DMS 273 (cell line): ENCODE results near the gene THSD4.
A peak's percentile ranks its signal among the peaks of the same experiment; 100 is the strongest.

ENCODE experiments used
- DNase-seq: peaks from one replicate; lab custom pipeline; 2025; ENCODE audit not compliant: unreplicated experiment; lab: John Stamatoyannopoulos, UW

The THSD4 gene

DNA sequence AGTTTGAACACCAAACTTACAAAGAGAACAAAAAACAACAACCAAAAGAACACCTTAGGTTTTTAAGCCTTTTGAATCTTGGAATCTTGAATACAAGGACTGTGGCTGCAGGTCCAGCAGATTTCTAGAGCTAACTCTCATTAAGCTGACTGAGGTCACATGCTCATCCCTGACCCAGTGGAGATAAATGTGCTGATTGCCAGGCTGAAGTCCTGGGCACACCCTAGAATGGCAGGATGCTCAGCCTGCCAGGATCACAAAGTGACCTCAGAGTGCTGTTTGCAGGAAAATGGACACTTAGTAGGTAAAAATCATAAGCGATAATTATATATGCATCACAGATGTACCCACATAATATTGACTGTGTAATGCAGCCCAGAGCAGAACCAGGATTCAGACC is 449.7 kb downstream of the THSD4 start:
- no peak for DNase-seq

DNA sequence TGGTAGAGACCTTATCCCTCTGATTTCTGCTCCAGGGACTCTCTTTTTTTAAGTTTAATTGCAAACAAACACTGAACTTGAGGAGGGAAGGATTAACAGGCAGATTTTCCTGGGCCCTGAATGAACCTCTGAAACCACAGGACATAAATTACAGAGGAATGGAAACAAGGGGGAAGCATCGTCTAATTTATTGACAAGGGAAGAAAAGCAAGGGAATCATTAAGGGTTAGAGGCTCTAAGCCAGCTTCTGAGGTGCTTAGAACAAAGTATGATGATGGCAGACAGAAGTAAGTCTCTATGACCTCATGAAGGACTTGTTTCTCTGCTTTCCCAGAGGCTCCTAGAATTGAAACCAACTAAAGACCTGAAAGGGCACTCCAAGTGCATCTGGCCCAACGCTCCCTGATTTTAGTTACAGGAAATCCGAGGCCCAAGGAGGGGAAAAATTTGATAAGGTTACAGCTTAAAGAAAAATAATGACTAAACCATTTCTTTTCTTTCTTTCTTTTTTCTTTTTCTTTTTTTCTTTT is 450.4 kb downstream of the THSD4 start:
- DNase-seq: no peak

DNA sequence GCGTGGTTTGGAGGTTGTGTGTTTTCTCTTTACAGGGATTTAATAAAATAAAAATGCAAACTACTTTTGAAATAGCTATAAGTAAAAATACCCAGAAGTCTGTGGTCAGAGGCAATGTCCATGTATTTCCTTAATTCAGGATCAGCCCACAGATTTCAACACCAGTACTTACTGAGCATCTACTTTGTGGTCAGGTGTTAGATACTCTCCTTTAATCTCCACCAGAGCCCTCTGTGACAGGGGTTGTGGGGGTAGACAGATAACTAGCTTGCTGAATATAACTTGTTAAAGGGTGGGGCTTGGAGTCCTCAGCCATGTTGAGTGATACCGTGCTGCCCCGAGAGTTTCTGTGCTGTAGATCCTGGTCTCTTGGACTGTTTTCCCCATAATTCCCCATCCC is 451.0 kb downstream of the THSD4 start:
- DNase-seq: no peak

DNA sequence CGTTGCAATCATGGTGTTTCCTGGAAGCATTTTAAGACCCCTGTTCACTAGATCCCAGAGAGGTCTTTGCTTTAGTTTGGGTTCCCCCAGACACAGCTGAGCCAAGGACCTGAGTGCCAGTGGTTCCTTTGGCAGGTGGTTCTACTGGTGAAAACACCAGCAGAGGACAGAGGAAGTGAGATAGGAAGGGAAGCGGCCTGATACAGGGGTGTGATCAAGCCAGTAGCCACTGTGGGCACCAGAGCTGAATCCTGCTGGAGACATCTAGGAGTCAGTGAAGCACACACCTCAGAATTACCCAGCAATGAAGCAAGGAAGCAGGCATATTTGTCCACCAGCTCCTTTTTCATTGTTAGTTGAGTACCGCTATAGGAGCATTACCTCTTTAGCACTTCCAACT is 451.9 kb downstream of the THSD4 start:
- no peak for DNase-seq

DNA sequence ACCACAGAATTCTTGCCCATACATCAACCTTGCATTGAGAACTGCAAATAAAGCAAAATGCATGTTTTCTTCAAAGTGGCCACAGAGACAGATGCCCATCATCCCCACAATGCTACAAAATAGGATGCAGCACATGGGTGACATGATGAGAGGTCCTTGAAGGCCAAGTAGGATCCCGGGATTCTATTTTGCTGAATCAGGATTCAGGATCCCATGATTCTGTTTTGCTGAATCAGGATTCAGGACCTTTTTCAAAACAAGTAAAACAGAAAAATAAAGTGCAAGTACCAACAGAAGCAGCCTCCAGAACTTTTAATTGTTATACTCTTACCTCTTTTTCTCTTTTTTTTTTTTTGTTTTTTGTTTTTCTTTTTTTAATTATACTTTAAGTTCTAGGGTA is 453.0 kb downstream of the THSD4 start:
- DNase-seq: no peak

DNA sequence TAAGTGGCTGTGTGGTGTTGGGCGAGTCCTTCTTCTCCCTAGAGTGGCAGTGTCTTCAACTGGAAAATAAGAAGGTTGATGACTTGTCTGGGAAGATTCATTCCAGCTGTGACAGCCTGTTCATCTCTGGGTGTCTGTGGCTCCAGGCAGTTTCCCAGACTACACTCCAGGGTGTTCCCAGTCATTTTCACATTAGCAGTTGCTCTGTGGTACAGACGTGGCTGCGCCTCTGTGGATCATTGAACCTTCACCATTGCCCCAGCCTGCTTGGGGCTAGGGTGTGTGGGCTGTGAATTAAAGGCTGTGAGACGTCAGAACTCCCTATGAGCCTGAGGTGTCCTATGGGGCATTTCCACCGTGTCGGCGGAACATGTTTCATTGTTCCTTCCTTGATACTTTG is 455.5 kb downstream of the THSD4 start:
- no peak for DNase-seq

DNA sequence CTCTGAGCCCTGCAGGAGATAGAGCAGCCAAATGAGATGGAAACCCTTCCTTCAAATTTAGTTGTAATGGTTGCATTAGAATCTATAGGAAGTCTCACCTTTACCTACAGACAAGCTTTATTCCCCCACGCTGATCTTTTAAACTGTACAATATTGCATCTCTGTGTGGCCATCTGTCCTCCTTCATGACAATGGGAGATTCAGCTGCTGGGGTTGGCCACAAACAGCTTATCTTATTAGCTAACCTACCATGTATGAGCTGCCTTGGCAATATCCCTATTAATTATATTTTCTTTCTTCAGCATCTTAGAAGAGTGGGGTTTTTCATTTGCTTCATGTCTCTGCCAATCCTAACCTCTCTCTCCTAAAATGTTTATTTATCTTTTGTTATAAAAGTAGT is 456.4 kb downstream of the THSD4 start:
- no peak for DNase-seq

DNA sequence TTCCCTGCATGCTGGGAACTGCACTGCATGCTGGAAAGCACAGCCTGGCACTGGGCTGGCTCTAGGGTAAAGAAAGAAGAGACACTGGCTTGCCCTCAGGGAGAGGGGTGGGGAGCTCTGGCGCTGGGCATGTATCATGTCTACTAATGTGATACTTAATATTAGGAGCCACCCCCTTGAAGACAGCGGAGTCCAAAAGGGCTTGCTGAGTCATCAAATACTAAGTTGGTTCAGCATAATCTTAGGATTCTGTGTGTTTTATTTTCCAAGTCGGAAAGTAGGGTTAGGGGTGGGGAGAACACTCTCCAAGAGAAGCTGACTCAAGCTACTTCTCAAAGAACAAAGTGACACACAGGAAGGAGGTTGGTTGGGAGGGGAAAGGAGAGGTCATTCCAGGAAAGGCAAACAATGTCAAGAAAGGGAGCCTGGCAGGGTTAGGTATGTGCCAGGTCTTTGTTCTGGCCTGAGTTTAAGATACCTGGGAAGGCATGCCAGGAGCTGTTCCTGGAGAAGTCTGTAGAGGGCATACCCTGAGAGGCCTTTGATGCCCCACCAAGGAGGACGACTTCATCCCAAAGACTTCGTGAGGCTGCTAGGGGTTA is 457.3 kb downstream of the THSD4 start:
- peak; percentile 14 for DNase-seq

DNA sequence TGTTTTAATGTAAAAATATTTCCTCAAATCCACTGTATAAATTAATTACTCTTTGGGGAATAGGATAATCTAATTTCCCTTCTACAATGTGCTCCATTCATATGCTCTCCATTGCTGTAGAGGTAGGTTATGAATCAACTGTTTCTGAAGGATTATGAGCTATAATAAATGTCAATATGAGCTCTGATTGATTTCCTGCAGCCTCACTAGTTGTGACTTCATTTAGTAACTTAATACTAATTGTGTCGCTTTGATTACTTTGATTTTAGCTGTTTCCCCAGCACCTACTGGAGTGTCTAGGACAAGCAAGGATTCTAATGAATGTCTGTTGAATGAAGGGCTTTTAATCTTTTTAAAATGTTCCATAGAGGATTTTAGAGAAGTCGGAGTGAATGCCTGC is 458.3 kb downstream of the THSD4 start:
- DNase-seq: no peak

DNA sequence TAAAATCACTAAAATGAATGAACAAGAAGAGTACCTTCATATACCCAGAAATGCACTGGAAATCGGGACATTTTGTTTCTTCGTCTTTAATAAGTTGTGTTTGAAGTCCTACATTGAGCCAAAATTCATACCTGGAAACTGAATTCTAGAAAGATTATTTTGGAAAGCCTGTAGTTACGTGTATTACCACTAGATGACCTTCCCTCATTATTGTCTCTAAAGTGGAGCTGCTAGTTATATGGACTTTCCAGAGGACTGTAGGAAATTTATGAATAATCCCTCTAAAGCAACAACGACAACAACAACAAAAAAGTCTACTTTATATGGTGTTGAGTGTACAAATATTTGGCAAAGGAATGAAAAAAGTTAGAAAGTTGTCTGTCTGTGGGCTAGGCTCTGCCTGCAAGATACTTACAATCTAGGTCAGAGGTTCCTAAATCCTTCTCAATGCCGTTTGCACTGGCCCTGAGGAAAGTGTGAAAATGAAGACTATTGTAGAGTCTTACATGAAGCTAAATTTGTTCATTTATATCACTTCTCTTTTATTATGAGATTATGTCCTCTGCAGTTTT is 460.3 kb downstream of the THSD4 start:
- DNase-seq: peak; percentile 30

DNA sequence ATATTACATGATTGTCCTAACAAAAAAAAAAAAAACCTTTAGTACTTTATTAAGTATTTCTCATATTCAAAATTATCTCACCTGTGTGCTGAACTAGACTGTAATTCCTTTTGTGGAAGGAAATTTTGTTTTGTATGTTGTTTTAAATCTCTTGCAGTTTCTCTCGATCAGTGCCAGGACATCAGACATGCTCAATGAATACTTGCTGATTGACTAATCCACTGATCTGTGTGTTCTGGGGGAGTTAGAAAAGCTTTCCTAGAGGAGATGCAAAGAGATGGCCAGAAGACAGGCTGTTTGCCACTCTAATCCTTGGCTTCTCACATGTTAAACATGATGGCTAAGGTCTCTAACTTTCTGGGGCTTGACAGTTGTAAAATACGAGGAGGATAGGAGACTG is 461.8 kb downstream of the THSD4 start:
- DNase-seq: no peak

DNA sequence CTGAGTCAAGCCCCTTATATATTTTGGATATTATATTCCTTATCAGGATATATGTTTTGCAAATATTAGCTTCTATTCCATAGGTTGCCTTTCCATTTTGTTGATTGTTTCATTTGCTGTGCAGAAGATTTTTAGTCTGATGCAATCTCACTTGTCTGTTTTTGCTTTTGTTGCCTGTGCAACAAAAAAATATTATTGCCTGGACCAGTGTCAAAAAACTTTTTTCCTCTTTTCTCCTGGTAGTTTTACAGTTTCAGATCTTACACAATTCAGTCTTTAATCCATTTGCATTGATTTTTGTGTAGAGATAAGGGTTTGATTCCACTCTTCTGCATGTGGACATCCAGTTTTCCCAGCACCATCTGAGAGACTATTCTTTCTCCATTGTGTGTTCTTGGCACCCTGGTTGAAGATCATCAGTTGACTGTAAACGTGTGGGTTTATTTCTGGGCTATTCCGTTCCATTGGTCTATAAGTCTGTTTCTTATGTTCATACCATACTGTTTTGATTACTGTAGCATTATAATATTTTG is 466.2 kb downstream of the THSD4 start:
- no peak for DNase-seq

DNA sequence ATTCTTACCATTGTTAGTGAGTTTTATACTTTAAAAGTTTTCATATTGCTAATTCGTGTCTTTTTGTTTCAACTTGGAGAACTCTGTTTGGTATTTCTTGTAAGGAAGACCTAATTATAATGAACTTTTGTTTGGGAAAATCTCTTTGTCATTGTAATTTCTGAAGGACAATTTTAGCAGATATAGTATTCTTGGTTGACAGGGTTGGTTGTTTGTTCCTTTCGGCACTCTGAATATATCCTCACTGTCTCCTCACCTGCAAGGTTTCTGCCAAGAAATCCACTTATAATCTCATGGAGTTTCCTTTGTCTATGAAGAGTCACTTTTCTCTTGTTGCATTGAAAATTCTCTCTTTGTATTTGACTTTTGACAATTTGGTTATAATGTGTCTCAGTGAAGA is 469.9 kb downstream of the THSD4 start:
- no peak for DNase-seq

DNA sequence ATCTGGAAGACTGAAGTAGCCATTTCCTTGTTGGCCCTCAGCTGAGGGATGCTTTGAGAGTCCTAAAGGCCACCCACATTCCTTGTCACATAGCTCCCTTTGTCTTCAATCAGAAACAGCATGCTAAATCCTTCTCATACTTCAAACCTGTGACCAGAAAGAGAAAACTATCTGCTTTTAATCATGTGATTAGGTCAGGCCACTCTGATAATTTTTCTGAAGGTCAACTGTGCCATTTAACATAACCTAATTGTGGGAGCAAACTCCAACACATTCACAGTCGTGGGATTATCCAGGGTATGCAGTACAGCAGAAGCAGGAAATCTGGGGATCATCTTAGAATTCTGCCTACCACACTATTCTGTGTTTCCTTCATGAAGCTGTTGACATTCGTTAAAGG is 471.2 kb downstream of the THSD4 start:
- no peak for DNase-seq

DNA sequence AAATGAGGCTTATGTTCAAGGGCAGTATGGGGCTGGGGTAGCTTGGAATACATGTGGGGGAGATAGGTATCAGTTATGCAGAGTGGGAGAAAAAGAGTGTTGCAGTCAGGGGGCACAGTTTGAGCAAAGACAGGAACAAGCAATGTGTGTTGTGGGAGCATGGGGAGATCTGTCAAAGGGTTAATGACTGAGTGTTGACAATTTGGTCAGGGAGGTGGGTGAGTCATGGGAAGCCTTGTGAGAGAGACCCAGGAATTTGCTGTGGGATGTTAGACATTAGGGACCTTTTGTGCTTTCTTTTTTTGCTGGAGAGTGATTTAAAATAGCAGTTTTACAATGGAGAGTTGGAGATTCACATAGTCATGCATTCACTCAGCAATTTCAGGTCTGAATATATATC is 473.5 kb downstream of the THSD4 start:
- DNase-seq: no peak

DNA sequence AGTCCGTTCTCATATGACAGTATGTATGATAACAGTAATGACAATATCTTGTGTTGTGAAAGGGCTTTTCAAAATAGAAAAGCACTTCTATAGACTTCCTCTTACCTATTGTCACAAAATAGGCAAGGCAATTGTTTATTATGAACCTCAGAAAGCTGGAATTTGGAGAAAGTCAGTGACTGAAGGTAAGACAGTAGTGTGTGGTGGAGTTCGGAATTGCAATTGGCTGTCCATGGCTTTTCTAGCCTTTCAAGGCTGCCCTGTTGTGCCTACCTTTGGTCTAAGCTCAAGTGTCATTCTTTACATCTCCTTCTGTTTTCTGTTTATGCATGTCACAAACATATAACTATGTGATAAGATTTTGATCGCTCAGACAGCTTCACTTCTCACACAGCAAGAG is 475.8 kb downstream of the THSD4 start:
- DNase-seq: peak; percentile 5

DNA sequence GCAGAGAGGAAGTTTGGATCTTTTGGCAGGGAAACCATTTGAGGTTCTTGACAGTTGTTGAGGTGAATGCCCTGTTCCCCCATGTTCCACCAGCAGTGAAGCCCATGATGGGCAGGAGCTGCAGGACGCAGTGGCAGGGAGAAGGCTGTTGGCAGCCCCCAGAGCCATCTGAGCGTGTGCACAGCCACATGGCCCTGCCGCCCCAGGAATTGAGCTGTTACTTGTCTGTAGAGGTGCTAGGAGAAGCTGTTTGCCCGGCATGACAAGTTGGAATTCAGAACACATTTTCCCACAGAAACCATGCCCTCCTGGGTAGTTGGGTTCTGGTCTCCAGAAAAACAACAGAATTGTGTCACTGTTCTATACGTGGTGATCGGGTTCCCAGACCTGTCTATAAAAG is 476.9 kb downstream of the THSD4 start:
- no peak for DNase-seq

DNA sequence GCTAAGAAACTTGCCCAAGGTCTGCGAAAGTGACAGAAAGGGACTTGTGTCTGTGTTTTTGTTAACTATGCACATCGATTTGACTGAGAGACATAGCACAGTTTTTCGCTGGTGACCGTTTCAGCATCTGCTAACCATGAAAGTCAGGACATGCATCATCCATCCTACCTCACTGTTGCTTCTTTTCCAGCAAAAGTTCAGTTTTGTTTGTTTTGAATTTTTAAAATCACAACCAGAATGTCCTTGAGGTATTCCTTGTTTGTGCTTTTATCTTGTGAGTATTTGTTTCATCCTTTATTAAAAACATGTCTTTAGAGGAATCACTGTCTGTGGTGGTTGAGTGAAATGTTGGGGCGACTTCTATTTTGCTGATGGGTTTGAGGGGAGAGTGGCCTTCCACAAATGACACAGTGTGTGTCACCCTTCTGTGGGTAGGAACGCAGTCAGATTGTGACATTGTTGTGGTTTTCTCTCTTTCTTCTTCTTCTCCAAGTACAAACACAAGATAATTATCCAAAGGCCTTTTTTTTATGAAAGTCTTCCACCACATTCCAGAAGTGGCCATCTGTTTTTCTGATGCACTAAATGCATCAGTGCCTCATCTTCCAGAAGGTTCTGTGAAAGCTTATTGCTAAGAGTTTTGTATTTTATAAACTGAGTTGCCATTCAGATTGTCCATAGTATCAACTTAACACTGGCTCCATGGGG is 480.7 kb downstream of the THSD4 start:
- no peak for DNase-seq

DNA sequence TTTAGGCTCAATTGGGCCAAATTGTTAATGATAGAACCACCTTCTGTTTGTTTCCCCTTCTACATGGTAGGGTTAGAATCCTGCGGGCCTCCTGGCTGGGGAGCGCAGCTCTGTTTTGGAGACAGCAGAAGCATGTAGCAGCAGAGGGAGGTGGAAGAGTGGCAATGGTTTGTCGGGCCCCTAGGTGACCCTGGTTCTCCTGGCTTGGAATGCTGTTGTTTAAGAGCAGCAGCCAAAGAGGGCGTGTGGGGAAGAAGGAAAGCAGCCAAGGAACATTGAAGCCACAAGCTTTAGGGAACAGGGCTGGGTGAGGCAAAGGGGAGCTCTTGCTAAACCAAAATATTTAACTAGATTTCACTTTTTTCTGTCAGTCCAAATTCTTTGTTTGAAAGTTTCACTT is 481.4 kb downstream of the THSD4 start:
- DNase-seq: no peak

DNA sequence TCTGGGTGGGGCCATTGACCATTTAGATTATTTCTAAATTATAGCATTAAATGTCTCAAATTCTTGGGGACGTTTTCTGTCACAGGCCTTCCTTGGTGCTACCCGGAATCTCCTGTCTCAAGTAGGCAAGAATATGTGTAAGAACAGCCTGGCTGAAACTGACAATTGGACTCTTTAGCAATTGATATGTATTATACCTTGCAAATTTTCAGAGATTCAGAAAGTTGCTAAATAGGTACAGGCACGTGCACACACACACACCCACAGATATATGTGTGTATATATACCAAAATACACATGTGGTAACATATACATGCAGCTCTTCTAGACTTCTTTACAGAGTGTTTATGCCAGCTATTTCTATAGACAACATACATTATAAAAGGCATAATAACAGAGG is 481.9 kb downstream of the THSD4 start:
- DNase-seq: no peak

DNA sequence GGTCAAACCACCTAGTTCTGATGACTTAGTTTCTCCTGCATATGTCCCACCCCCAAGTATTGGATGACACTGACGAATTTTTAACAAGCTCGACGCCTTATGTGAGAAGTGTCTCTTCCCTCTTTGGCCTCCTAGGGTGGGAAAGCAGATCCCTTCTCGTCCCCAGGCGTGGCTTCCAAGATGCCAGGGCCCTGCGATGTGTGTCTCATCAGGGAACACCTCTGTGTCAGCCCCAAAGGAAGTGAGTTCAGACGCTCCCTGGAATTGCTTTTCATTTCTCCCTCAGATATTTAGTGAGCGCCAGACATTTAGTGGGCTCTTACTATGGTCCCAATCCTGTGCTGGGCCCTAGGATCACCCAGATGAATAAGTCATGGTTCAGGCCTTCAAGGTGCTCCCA is 482.4 kb downstream of the THSD4 start:
- no peak for DNase-seq

DNA sequence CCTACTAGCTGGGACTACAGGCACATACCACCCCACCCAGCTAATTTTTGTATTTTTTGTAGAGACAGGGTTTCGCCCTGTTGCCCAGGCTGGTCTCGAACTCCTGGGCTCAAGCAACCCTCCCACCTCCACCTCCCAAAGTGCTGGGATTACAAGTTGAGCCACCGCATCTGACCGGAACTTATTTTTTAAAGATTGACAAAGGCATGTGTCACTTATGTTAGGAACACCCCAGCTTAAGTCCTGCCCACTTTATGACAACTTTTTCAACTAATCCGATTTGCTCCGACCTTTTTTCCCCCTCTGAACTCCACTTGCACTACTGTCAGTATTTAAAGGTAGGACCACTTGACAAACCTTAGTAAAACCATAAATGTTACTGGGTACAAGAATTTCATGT is 483.5 kb downstream of the THSD4 start:
- no peak for DNase-seq
